Heart right ventricle (tissue), 16 donors: ENCODE results near the gene CPLX4. TPM values are rescaled to one million over a fixed set of nuclear protein-coding genes. Genes with fewer than 3 reads are reported as not detected.

ENCODE experiments used
- ATAC-seq, 8 donors: fragments of 200-7000 bp; cut with Tn5 transposase; one replicate each; pipeline ENCODE4 v1.9.1; 2020; ENCODE audit warnings: mild to moderate bottlenecking in 8 of 8, moderate library complexity in 8 of 8, moderate number of reproducible peaks in 1 of 8
- DNase-seq, 2 donors: peaks; one replicate each; pipeline ENCODE4 v3.0.0-alpha.2; 2020
- H3K27ac ChIP-seq, 10 donors: fragments of 200-600 bp; sonication (generic) in 2 of 10; one replicate each; pipeline versions ENCODE4 v1.5.0 to v1.8.0; 2020 to 2022; ENCODE audit warnings: mild to moderate bottlenecking in 3 of 10
- H3K27me3 ChIP-seq, 7 donors: fragments of 200-600 bp; one replicate each; pipeline ENCODE4 v1.8.0; 2021 to 2022; ENCODE audit warnings: mild to moderate bottlenecking in 2 of 7
- H3K36me3 ChIP-seq, 9 donors: fragments of 200-600 bp; sonication (generic) in 1 of 9; one replicate each; pipeline versions ENCODE4 v1.5.0 to v1.8.0; 2020 to 2022; ENCODE audit warnings: mild to moderate bottlenecking in 2 of 9
- H3K4me1 ChIP-seq, 9 donors: fragments of 200-600 bp; sonication (generic) in 1 of 9; one replicate each; pipeline versions ENCODE4 v1.5.0 to v1.8.0; 2020 to 2022; ENCODE audit warnings: mild to moderate bottlenecking in 4 of 9
- H3K4me3 ChIP-seq, 10 donors: fragments of 200-600 bp; sonication (generic) in 2 of 10; one replicate each; pipeline versions ENCODE4 v1.5.0 to v1.8.0; 2020 to 2022; ENCODE audit warnings: mild to moderate bottlenecking in 7 of 10, moderate library complexity in 2 of 10
- H3K9me3 ChIP-seq, 11 donors: fragments of 200-600 bp in 10 of 11; sonication (generic) in 2 of 11; one replicate each; pipeline versions ENCODE4 v1.5.0 to v1.8.0; 2013 to 2022; ENCODE audit warnings: mild to moderate bottlenecking in 2 of 11, control low read depth in 1 of 11, moderate library complexity in 1 of 11
- WGBS, 2 donors: extraction: QIAGEN DNeasy Blood & Tissue Kit; methylation state at CpG; one replicate each; pipeline ENCODE4 v1.1.7; 2013; ENCODE audit warnings: inconsistent platforms in 1 of 2; 5-methylcytosine and 5-hydroxymethylcytosine counted together
- intact Hi-C, 10 donors: fragments of 100-400 bp; cut with DNase I; formaldehyde crosslinking; loops; one replicate each; pipeline versions ENCODE4 v1.11.1 to v1.14.2; 2022
- polyA plus RNA-seq, 2 donors: library from polyadenylated mRNA; stranded (reverse); fragments of 200-250 nt; gene quantifications; one replicate each; pipeline ENCODE4 v1.2.3, GENCODE V29; 2013
- total RNA-seq, 10 donors: library from RNA; stranded (reverse); fragmentation: NEBNext Ultra II Directional in 3 of 10; extraction: Animal tissue kit (Norgen Biotek cat#: 25700) in 3 of 10; gene quantifications; one replicate each; pipeline versions ENCODE4 v1.2.1 to v1.2.4, GENCODE V29; 2021 to 2023
- TF ChIP-seq, protein P1 (sequence below), 9 donors: fragments of 200-600 bp; sonication (generic) in 2 of 9; IDR thresholded peaks; one replicate each; pipeline versions ENCODE4 v1.5.0 to v1.8.0; 2021 to 2022; ENCODE audit warnings: antibody characterized with exemption in 9 of 9, mild to moderate bottlenecking in 5 of 9, moderate library complexity in 1 of 9
- donor health status: Arrhythmogenic right ventricular cardiomyopathy.
- donor health status: ischemic (EF 13 %, LVEDD 7.1; RV severe dilation, severe dysfunction).
- donor health status: healthy with polysubstance abuse.
- donor health status: DM: no; HTN: yes; CAD: no.
- donor health status: DM: no; HTN: no; CAD: no.
- donor health status: ischemic (EF 25% LVEDD 6.9; RV normal size, moderate dysfunction).
- donor health status: ischemic (EF 25% LVEDD 5.7; RV mildly dilated, moderate dysfunction).
- donor health status: healthy.
- donor health status: DM: yes; HTN: yes; CAD: no.
- donor health status: Ischemic cardiomyopathy.
- donor health status: ischemic (EF 35%, LVEDD 5.7; RV mildly dilated, moderate dysfunction).
- donor health status: nonischemic (EF 11% LVEDD 7.7; RV severe dilation, severe dysfunction).
- donor health status: DM: yes; HTN: yes; CAD: no.
- donor health status: PGD.
- donor health status: ischemic (EF 29% LVEDD 5.4; RV normal size, mild dysfunction).
- donor health status: nonischemic (EF 23%, LVEDD 6.1; RV moderate dilation, normal function).

Gene CPLX4
- total and polyA plus RNA-seq, 12 donors = 0.11 TPM; not detected in 11

DNA sequence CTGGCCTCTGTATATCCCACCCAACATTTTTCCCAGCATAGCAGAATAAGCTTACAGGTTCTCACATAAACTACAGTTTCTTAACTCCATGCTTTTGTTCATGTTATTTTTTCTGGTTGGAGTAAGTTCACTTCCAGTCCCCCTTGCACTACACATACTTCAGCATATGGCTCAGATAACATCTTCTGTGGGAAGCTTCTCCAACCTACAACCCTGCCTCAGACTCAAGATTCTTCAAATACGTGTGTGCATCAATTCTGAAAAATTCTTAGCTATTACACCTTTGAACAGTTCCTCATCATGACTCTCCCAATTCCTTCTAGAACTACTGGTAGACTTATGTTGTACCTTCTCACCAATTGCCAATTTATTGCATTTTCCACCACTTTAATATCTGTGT, 7.5 kb upstream of the CPLX4 start:
- intact Hi-C loops = no loop called here
- H3K4me1 ChIP-seq = no peaks in the 10 kb centered on the region
- no peaks in the 10 kb centered on the region for H3K9me3 ChIP-seq
- H3K27ac ChIP-seq = no peak overlapping the region
- H3K36me3 ChIP-seq = peaks cover 0 to 54% (median 42%) of the 10 kb centered on the region in 9 donors
- TF ChIP-seq, protein P1, sequence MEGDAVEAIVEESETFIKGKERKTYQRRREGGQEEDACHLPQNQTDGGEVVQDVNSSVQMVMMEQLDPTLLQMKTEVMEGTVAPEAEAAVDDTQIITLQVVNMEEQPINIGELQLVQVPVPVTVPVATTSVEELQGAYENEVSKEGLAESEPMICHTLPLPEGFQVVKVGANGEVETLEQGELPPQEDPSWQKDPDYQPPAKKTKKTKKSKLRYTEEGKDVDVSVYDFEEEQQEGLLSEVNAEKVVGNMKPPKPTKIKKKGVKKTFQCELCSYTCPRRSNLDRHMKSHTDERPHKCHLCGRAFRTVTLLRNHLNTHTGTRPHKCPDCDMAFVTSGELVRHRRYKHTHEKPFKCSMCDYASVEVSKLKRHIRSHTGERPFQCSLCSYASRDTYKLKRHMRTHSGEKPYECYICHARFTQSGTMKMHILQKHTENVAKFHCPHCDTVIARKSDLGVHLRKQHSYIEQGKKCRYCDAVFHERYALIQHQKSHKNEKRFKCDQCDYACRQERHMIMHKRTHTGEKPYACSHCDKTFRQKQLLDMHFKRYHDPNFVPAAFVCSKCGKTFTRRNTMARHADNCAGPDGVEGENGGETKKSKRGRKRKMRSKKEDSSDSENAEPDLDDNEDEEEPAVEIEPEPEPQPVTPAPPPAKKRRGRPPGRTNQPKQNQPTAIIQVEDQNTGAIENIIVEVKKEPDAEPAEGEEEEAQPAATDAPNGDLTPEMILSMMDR (IDR thresholded peaks at IDR 0.05) = no peak
- peaks cover 0 to 2% (median 0%) of the 10 kb centered on the region in 7 donors for H3K27me3 ChIP-seq
- no peak overlapping the region for H3K4me3 ChIP-seq
- WGBS, 2 donors = 96 to 100% methylated on average over 1 of the region's 1 CpG
- ATAC-seq = no peak
- DNase-seq = no peak

DNA sequence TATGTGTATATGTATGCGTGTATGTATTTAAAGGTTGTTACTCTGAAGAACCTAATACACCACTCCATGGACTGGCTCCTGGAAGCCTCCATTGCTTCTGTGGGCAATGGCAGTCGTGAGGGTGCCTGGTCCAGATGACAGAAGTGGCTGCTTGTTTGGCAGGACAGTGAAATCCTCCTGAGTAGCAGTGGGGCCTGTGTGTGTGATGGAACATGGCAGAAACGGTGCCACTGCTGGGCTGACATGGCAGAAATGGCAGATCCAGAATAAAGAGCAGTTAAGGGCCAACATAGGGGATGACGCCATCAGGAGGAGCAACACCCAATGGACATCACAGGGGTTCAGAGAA, 6.1 kb upstream of the CPLX4 start:
- TF ChIP-seq, protein P1 (IDR thresholded peaks at IDR 0.05) = no peak
- intact Hi-C loops = loop anchor here in 1 of 10 donors (5.0 kb wide), 1 partner anchor 63 kb away; no protein-coding TSS in a partner anchor
- Histone ChIP-seq H3K4me3 (no peak overlapping the region), H3K4me1 (no peaks in the 10 kb centered on the region), H3K36me3 (peaks cover 0 to 40% (median 28%) of the 10 kb centered on the region in 9 donors), H3K27ac (no peak overlapping the region), H3K27me3 (peaks cover 0 to 6% (median 0%) of the 10 kb centered on the region in 7 donors), H3K9me3 (no peaks in the 10 kb centered on the region)
- DNase-seq (no peak), ATAC-seq (no peak)
- 98% methylated on average over 4 of the region's 4 CpGs for WGBS, 2 donors

DNA sequence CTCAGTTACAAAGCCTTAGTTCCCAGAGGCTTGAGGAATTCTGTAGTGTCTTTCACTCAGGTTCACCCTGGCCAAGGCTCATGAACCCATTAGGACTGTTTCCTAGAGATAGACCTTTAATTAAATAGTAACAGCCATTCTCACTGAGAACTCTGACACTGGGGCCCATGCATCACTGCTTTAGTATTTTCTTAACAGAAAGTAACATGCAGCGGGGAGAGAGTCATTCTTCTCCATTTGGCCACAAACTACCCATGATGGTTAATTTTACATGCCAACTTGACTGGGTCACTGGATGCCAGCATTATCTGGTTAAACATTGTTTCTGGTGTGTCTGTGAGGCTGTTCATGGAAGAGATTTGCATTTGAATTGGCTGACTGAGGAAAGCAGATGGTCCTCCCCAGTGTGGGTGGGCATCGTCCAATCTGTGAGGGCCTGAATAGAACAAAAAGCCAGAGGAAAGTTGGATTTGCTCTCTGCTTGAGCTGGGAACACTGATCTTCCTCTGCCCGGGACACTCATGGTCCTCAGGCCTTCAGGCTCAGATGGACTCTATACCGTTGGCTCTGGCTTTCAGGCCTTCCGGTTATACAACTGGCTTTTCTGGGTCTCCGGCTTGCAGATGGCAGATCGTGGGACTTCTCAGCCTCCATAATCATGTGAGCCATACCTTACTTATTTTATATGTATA, 5.6 kb upstream of the CPLX4 start:
- no peak for ATAC-seq
- peaks cover 0 to 6% (median 0%) of the 10 kb centered on the region in 7 donors for H3K27me3 ChIP-seq
- no peaks in the 10 kb centered on the region for H3K9me3 ChIP-seq
- H3K36me3 ChIP-seq = peaks cover 0 to 35% (median 28%) of the 10 kb centered on the region in 9 donors
- H3K4me3 ChIP-seq = no peak overlapping the region
- H3K27ac ChIP-seq = no peak overlapping the region
- WGBS, 2 donors = 95 to 96% methylated on average over 7 of the region's 7 CpGs
- TF ChIP-seq, protein P1 (IDR thresholded peaks at IDR 0.05) = no peak
- no peak for DNase-seq
- intact Hi-C loops = loop anchor here in 1 of 10 donors (5.0 kb wide), 1 partner anchor 63 kb away; no protein-coding TSS in a partner anchor
- H3K4me1 ChIP-seq = no peaks in the 10 kb centered on the region

DNA sequence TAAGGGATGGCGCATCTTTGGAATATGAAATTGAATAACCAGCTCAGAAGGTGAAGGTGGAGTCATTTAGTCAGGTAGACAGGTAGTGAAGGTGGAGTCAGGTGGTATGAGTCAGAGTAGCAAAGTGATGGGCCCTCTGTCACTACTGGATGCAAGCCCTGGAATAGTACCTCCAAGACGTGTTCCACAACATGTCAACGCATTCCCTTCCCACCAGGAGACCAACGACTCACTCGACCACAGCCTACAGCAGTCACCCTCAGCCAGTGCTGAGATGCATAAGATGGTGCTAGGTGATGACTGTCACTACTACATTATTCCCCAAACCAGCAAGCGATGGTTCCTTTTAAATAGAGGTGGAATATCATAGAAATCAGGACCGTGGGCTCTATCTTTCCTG, 6.8 kb downstream of the CPLX4 start:
- WGBS, 2 donors = 67 to 72% methylated on average over 7 of the region's 7 CpGs
- intact Hi-C loops = no loop called here
- no peak overlapping the region for H3K27ac ChIP-seq
- TF ChIP-seq, protein P1 (IDR thresholded peaks at IDR 0.05) = no peak
- H3K9me3 ChIP-seq = no peaks in the 10 kb centered on the region
- no peak overlapping the region for H3K4me3 ChIP-seq
- no peaks in the 10 kb centered on the region for H3K36me3 ChIP-seq
- ATAC-seq = no peak
- peaks cover 0 to 48% (median 27%) of the 10 kb centered on the region in 7 donors for H3K27me3 ChIP-seq
- no peak for DNase-seq
- peaks cover 0 to 13% (median 6%) of the 10 kb centered on the region in 9 donors for H3K4me1 ChIP-seq
